NB4 (cell line): ENCODE measurements around the gene SPATA20.
A peak's percentile ranks its signal among the peaks of the same experiment; 100 is the strongest.

ENCODE experiments used
- DNase-seq: peaks from one replicate; pipeline ENCODE4 v3.0.0; 2010; ENCODE audit warnings: low read depth
- H3K4me3 ChIP-seq: one replicate; pipeline ENCODE4 v1.5.1; 2011; ENCODE audit warnings: mild to moderate bottlenecking, low read depth, low read length, moderate library complexity
- MYC ChIP-seq: IDR thresholded peaks from 2 replicates; pipeline ENCODE4 v1.6.1; 2011; ENCODE audit warnings: low read depth, low read length
- POLR2A ChIP-seq: IDR thresholded peaks from 2 replicates; pipeline ENCODE4 v1.6.1; 2011; ENCODE audit warnings: mild to moderate bottlenecking; ENCODE audit not compliant: insufficient read length; ENCODE audit errors: extremely low read depth
- TF ChIP-seq, protein P1 (sequence below): IDR thresholded peaks from 2 replicates; pipeline ENCODE4 v1.6.1; 2011; ENCODE audit warnings: low read depth, low read length
- TF ChIP-seq, protein P2 (sequence below): IDR thresholded peaks from one replicate; pipeline ENCODE4 v1.5.1; 2012; ENCODE audit warnings: low read depth, low read length

Gene SPATA20

DNA sequence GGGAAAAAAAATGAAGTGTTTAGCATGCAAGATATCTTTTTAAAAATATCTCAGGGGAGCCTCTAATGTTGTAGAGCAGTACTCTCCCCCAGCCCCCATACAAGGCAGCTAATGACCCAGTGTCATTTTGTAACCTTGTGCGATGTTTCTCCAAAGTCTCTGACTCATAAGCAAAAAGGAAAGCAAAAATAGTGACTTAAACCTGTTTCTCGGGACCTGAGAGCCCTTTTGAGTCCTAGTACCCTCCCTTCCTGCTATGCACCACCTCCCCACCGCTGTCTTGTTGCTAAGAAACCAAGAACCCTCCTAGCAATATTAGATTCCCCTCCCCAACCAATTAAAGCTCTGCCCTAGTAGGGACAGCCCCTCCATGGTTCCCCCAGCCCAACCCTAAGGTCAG is 35.9 kb upstream of the SPATA20 start:
- H3K4me3 ChIP-seq, result no peak overlapping the region
- peak; percentile 27 for DNase-seq
- TF ChIP-seq POLR2A (no peak), MYC (no peak)
- TF ChIP-seq, protein P1, sequence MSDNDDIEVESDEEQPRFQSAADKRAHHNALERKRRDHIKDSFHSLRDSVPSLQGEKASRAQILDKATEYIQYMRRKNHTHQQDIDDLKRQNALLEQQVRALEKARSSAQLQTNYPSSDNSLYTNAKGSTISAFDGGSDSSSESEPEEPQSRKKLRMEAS, result no peak
- TF ChIP-seq, protein P2, sequence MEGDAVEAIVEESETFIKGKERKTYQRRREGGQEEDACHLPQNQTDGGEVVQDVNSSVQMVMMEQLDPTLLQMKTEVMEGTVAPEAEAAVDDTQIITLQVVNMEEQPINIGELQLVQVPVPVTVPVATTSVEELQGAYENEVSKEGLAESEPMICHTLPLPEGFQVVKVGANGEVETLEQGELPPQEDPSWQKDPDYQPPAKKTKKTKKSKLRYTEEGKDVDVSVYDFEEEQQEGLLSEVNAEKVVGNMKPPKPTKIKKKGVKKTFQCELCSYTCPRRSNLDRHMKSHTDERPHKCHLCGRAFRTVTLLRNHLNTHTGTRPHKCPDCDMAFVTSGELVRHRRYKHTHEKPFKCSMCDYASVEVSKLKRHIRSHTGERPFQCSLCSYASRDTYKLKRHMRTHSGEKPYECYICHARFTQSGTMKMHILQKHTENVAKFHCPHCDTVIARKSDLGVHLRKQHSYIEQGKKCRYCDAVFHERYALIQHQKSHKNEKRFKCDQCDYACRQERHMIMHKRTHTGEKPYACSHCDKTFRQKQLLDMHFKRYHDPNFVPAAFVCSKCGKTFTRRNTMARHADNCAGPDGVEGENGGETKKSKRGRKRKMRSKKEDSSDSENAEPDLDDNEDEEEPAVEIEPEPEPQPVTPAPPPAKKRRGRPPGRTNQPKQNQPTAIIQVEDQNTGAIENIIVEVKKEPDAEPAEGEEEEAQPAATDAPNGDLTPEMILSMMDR, result no peak

DNA sequence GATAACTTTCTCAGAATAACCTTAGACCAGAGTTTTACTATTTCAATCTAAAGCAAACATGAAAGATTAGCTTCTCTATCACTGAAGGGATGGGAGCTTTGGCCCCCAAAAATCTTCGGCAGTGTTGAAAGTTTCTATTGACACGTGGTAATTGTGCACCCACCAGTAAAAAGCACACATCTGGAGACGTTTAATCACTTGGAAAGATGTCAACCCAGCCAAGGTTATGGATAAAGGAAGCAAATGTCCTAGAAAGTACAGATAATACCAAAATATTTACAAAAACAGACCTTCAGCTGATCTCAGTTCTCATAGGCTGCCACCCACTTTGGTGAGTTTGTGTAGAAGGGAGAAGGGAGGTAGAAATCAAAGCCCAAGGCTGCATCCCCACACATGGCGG is 33.5 kb upstream of the SPATA20 start:
- TF ChIP-seq, protein P2, result no peak
- TF ChIP-seq MYC (no peak), POLR2A (no peak)
- TF ChIP-seq, protein P1, result no peak
- no peak for DNase-seq
- no peak overlapping the region for H3K4me3 ChIP-seq

DNA sequence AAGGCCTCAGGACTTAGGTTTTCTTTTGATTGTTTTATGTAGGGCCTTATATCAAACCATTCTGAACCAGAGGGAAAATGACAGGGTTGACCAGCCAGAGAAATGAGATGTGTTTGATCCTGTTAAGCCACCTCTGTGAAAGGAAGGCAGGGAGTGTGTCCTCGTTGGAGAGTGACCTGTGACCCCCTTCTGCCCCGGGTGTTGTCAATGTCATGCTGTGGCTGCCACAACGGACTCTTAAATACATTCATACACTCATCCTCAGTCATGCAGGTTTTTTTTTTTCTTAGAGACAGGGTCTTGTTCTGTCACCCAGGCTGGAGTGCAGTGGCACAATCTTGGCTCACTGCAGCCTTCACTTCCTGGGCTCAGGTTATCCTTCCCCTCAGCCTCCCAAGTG is 32.6 kb upstream of the SPATA20 start:
- H3K4me3 ChIP-seq, result no peak overlapping the region
- no peak for TF ChIP-seq POLR2A
- TF ChIP-seq, protein P1, result no peak
- TF ChIP-seq, protein P2, result no peak
- TF ChIP-seq MYC, result no peak
- DNase-seq, result no peak

DNA sequence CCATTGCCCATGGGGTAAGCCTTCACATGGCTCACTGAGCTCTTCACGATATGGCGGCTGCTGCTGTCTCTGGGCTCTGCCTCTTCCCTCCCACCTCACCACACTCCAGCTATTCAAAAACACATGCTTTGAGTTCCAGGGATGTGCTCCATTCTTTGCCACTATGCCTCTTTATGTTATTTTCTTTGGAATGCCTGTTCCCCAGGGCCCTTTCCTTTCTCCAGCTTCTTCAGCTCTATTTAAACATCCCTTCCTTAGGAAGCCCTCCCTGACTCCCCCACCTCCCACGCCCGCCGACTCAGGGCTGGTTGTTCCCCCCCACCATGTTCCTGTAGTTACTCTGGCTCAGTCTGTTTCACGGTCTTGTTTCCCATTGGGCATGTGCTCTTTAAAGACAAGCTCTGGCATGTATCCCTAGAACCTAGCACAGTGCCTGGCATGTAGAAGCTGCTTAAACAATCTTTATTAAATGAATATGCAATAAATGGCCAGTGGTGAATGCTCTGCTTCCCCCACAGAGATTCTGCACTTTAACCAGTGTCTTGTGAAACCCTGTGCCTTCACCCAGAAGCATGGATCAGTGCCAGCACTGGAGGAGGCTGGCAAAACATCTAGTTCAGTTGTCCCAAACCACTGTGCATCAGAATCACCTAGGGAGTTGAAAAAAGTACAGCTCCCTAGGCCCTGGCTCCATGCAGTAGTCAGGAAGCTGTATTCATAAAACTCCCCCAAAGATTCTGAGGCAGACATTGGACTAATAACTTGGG is 31.9 kb upstream of the SPATA20 start:
- TF ChIP-seq POLR2A (no peak), MYC (no peak)
- TF ChIP-seq, protein P1, result no peak
- TF ChIP-seq, protein P2, result no peak
- no peak for DNase-seq
- H3K4me3 ChIP-seq, result no peak overlapping the region

DNA sequence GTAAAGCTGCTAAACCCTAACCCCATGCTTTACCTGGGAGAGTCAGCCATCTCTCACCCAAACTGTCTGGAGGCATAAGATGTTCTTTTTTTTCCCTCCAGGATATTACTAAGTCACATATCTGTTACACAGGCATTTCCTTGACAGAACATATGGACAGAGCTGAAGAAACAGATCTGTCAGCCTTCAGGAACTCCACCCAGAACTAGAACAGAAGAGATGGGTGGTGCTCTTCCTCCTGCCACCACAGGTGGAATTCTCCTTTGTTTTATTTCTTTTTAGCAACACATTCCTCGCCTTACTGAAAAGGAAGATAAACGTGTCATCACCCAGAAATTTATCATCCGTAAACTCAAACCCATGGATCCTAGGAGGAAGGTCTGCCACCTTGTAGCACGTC is 30.0 kb upstream of the SPATA20 start:
- H3K4me3 ChIP-seq, result no peak overlapping the region
- DNase-seq, result no peak
- TF ChIP-seq POLR2A, result no peak
- TF ChIP-seq, protein P2, result no peak
- TF ChIP-seq, protein P1, result no peak
- TF ChIP-seq MYC, result no peak
